Astrocyte (in vitro differentiated cells and primary cell): ENCODE data around the gene OBSL1. TPM values are rescaled to one million over a fixed set of nuclear protein-coding genes. Genes with fewer than 3 reads are reported as not detected.

Source experiments
- DNase-seq: peaks from one replicate; pipeline ENCODE4 v3.0.0-alpha.2; 2010; ENCODE audit warnings: low read depth
- FAIRE-seq: peaks from 2 replicates; lab custom pipeline; 2011; peaks lifted over from hg19 to GRCh38; lab: Jason Lieb, UNC
- H2AFZ ChIP-seq: 2 replicates; pipeline ENCODE4 v1.6.0; 2012; ENCODE audit warnings: low read depth, low read length, inconsistent platforms
- H3K27ac ChIP-seq: 2 replicates; pipeline ENCODE4 v1.5.1; 2011; ENCODE audit warnings: low read depth, low read length, inconsistent platforms
- H3K27me3 ChIP-seq: 2 replicates; pipeline ENCODE4 v1.6.0; 2011; ENCODE audit warnings: low read length, inconsistent platforms; ENCODE audit not compliant: insufficient read depth
- H3K36me3 ChIP-seq: 2 replicates; pipeline ENCODE4 v1.5.1; 2011; ENCODE audit warnings: low read length, inconsistent platforms; ENCODE audit not compliant: insufficient read depth
- H3K4me1 ChIP-seq: 2 replicates; pipeline ENCODE4 v1.5.1; 2011; ENCODE audit warnings: low read length, inconsistent platforms; ENCODE audit not compliant: insufficient read depth
- H3K4me2 ChIP-seq: 2 replicates; pipeline ENCODE4 v1.6.0; 2012; ENCODE audit warnings: low read length, inconsistent platforms
- H3K4me3 ChIP-seq: 2 replicates; pipeline ENCODE4 v1.5.1; 2011; ENCODE audit warnings: low read depth, mild to moderate bottlenecking, low read length, inconsistent platforms; ENCODE audit not compliant: insufficient read depth
- H3K79me2 ChIP-seq: 2 replicates; pipeline ENCODE4 v1.6.0; 2012; ENCODE audit warnings: mild to moderate bottlenecking, low read length, inconsistent platforms; ENCODE audit not compliant: insufficient read depth
- H3K9ac ChIP-seq: 2 replicates; pipeline ENCODE4 v1.6.0; 2012; ENCODE audit warnings: mild to moderate bottlenecking, low read length, inconsistent platforms
- H3K9me3 ChIP-seq: 2 replicates; pipeline ENCODE4 v1.5.1; 2012; ENCODE audit warnings: low read depth, mild to moderate bottlenecking, low read length, inconsistent platforms; ENCODE audit not compliant: insufficient read depth
- H4K20me1 ChIP-seq: 2 replicates; pipeline ENCODE4 v1.6.0; 2012; ENCODE audit warnings: low read length, inconsistent platforms; ENCODE audit not compliant: insufficient read depth
- H3K27ac Mint-ChIP-seq: one replicate; pipeline ENCODE4 v1.8.0; 2021; ENCODE audit warnings: mild to moderate bottlenecking, mixed read lengths; ENCODE audit not compliant: unreplicated experiment
- H3K27me3 Mint-ChIP-seq: one replicate; pipeline ENCODE4 v1.8.0; 2021; ENCODE audit warnings: low read depth, mixed read lengths; ENCODE audit not compliant: unreplicated experiment
- H3K36me3 Mint-ChIP-seq: one replicate; pipeline ENCODE4 v1.8.0; 2021; ENCODE audit warnings: low read depth, mixed read lengths; ENCODE audit not compliant: unreplicated experiment
- H3K4me1 Mint-ChIP-seq: one replicate; pipeline ENCODE4 v1.8.0; 2021; ENCODE audit warnings: low read depth, mixed read lengths; ENCODE audit not compliant: unreplicated experiment
- H3K4me3 Mint-ChIP-seq: one replicate; pipeline ENCODE4 v1.8.0; 2021; ENCODE audit warnings: mild to moderate bottlenecking, moderate library complexity, mixed read lengths; ENCODE audit not compliant: unreplicated experiment
- H3K9me3 Mint-ChIP-seq: one replicate; pipeline ENCODE4 v1.8.0; 2021; ENCODE audit warnings: mild to moderate bottlenecking, mixed read lengths; ENCODE audit not compliant: unreplicated experiment
- EZH2 ChIP-seq: IDR thresholded peaks from 2 replicates; pipeline ENCODE4 v1.6.1; 2012; ENCODE audit warnings: mild to moderate bottlenecking, low read length, inconsistent platforms; ENCODE audit not compliant: insufficient read depth
- total RNA-seq: library from RNA; stranded (reverse); gene quantifications from 2 replicates; pipeline ENCODE4 v1.2.1, GENCODE V29; 2021
- TF ChIP-seq, protein P1 (sequence below): IDR thresholded peaks from 2 replicates; pipeline ENCODE4 v1.5.1; 2011; ENCODE audit warnings: low read depth, mild to moderate bottlenecking, inconsistent platforms, low read length, moderate library complexity; ENCODE audit not compliant: insufficient read depth

OBSL1 gene
- total RNA-seq, 1 donor from 2014 or later = 77.5 TPM

- peaks cover 33% of the 10 kb centered on the region for H3K27me3 Mint-ChIP-seq
- H3K27me3 ChIP-seq = no peaks in the 10 kb centered on the region
Observed at GRCh38 chr2:219549619-219550018, 21.7 kb downstream of the OBSL1 start.

GRCh38 chr2:219548990-219549389 is 22.3 kb downstream of the OBSL1 start:
- Histone ChIP-seq H3K27me3 (no peaks in the 10 kb centered on the region), H3K36me3 (no peaks in the 10 kb centered on the region), H3K4me3 (no peak overlapping the region), H3K27ac (no peak overlapping the region), H3K4me1 (peaks cover 20% of the 10 kb centered on the region), H2AFZ (no peak overlapping the region), H4K20me1 (peaks cover 5% of the 10 kb centered on the region), H3K9me3 (no peaks in the 10 kb centered on the region), H3K9ac (no peak overlapping the region), H3K79me2 (no peaks in the 10 kb centered on the region), H3K4me2 (no peak overlapping the region)
- DNase-seq (no peak), FAIRE-seq (no peak)
- Mint-ChIP-seq H3K27ac (peak overlapping the region; percentile 54), H3K4me3 (no peak overlapping the region), H3K9me3 (no peaks in the 10 kb centered on the region), H3K36me3 (peaks cover 17% of the 10 kb centered on the region), H3K4me1 (peaks cover 7% of the 10 kb centered on the region), H3K27me3 (peaks cover 33% of the 10 kb centered on the region)
- TF ChIP-seq, protein P1, sequence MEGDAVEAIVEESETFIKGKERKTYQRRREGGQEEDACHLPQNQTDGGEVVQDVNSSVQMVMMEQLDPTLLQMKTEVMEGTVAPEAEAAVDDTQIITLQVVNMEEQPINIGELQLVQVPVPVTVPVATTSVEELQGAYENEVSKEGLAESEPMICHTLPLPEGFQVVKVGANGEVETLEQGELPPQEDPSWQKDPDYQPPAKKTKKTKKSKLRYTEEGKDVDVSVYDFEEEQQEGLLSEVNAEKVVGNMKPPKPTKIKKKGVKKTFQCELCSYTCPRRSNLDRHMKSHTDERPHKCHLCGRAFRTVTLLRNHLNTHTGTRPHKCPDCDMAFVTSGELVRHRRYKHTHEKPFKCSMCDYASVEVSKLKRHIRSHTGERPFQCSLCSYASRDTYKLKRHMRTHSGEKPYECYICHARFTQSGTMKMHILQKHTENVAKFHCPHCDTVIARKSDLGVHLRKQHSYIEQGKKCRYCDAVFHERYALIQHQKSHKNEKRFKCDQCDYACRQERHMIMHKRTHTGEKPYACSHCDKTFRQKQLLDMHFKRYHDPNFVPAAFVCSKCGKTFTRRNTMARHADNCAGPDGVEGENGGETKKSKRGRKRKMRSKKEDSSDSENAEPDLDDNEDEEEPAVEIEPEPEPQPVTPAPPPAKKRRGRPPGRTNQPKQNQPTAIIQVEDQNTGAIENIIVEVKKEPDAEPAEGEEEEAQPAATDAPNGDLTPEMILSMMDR = no peak
- TF ChIP-seq EZH2 = no peak

More at GRCh38 chr2:219549619-219550018, 21.7 kb downstream of the OBSL1 start:
- H3K36me3 Mint-ChIP-seq = peaks cover 17% of the 10 kb centered on the region
- Histone ChIP-seq H3K4me3 (no peak overlapping the region), H3K9ac (no peak overlapping the region), H3K27ac (no peak overlapping the region), H3K4me2 (no peak overlapping the region), H3K4me1 (peaks cover 14% of the 10 kb centered on the region), H3K79me2 (no peaks in the 10 kb centered on the region), H2AFZ (no peak overlapping the region), H3K36me3 (no peaks in the 10 kb centered on the region), H3K9me3 (no peaks in the 10 kb centered on the region), H4K20me1 (peaks cover 5% of the 10 kb centered on the region)
- H3K4me1 Mint-ChIP-seq = peaks cover 5% of the 10 kb centered on the region
- DNase-seq = no peak
- H3K4me3 Mint-ChIP-seq = no peak overlapping the region
- FAIRE-seq = no peak
- no peak overlapping the region for H3K27ac Mint-ChIP-seq
- no peaks in the 10 kb centered on the region for H3K9me3 Mint-ChIP-seq
- TF ChIP-seq, protein P1 = no peak
- TF ChIP-seq EZH2 = no peak

DNA sequence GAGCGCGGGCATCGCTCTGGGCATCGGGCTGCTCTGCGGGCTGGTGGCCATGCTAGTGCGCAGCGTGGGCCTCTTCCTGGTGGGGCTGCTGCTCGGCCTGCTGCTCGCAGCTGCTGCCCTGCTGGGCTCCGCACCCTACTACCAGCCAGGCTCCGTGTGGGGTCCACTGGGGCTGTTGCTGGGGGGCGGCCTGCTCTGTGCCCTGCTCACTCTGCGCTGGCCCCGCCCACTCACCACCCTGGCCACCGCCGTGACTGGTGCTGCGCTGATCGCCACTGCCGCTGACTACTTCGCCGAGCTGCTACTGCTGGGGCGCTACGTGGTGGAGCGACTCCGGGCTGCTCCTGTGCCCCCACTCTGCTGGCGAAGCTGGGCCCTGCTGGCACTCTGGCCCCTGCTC is 23.7 kb downstream of the OBSL1 start:
- DNase-seq = no peak
- no peak overlapping the region for H3K4me2 ChIP-seq
- Mint-ChIP-seq H3K9me3 (no peaks in the 10 kb centered on the region), H3K4me3 (no peak overlapping the region), H3K27me3 (peaks cover 27% of the 10 kb centered on the region), H3K27ac (no peak overlapping the region), H3K4me1 (peaks cover 7% of the 10 kb centered on the region), H3K36me3 (peaks cover 17% of the 10 kb centered on the region)
- no peaks in the 10 kb centered on the region for H3K36me3 ChIP-seq
- no peak for FAIRE-seq
- H3K4me3 ChIP-seq = no peak overlapping the region
- no peaks in the 10 kb centered on the region for H3K27me3 ChIP-seq
- no peak overlapping the region for H2AFZ ChIP-seq
- no peak overlapping the region for H3K27ac ChIP-seq
- H3K4me1 ChIP-seq = peaks cover 14% of the 10 kb centered on the region
- peaks cover 5% of the 10 kb centered on the region for H3K79me2 ChIP-seq
- TF ChIP-seq, protein P1 = no peak
- TF ChIP-seq EZH2 = no peak
- H3K9ac ChIP-seq = no peak overlapping the region
- peaks cover 7% of the 10 kb centered on the region for H4K20me1 ChIP-seq
- H3K9me3 ChIP-seq = no peaks in the 10 kb centered on the region
